SK-N-SH treated with all-trans-retinoic acid at 6 μM for 48 hours (cell line): ENCODE results near the gene CD101.

Source experiments
- ATAC-seq: fragments of 200-7000 bp; cut with Tn5 transposase; 3 replicates; pipeline ENCODE4 v1.9.1; 2020; ENCODE audit warnings: mild to moderate bottlenecking, moderate library complexity
- ARNTL ChIP-seq: fragments of 450-650 bp; formaldehyde crosslinking; IDR thresholded peaks from 2 replicates; pipeline ENCODE4 v1.5.0; 2020; ENCODE audit warnings: low read depth, mild to moderate bottlenecking, moderate library complexity, borderline replicate concordance
- BACH2 ChIP-seq: fragments of 250-450 bp; sonication (Bioruptor Pico); IDR thresholded peaks from 2 replicates; pipeline ENCODE4 v1.9.0; 2021; ENCODE audit warnings: mild to moderate bottlenecking, borderline replicate concordance
- CREB5 ChIP-seq: fragments of 250-450 bp; sonication (Bioruptor Pico); IDR thresholded peaks from 2 replicates; pipeline ENCODE4 v1.5.1; 2020; ENCODE audit warnings: low read depth, mild to moderate bottlenecking, moderate library complexity
- CSDC2 ChIP-seq: fragments of 250-450 bp; sonication (Bioruptor Pico); IDR thresholded peaks from 2 replicates; pipeline ENCODE4 v1.5.0; 2020; ENCODE audit warnings: mild to moderate bottlenecking, moderate library complexity
- CSRNP3 ChIP-seq: fragments of 250-450 bp; sonication (Bioruptor Pico); IDR thresholded peaks from 2 replicates; pipeline ENCODE4 v1.5.1; 2021; ENCODE audit warnings: mild to moderate bottlenecking, moderate library complexity
- ESRRG ChIP-seq: fragments of 250-450 bp; sonication (Bioruptor Pico); IDR thresholded peaks from 2 replicates; pipeline ENCODE4 v1.6.1; 2021; ENCODE audit warnings: mild to moderate bottlenecking
- GLIS3 ChIP-seq: fragments of 250-450 bp; sonication (Bioruptor Pico); IDR thresholded peaks from 2 replicates; pipeline ENCODE4 v1.5.0; 2020; ENCODE audit warnings: mild to moderate bottlenecking, moderate library complexity
- OSR1 ChIP-seq: fragments of 250-450 bp; sonication (Bioruptor Pico); IDR thresholded peaks from 2 replicates; pipeline ENCODE4 v1.8.0; 2022; ENCODE audit warnings: moderate library complexity, mild to moderate bottlenecking, inconsistent platforms
- PATZ1 ChIP-seq: fragments of 250-450 bp; sonication (Bioruptor Pico); IDR thresholded peaks from 2 replicates; pipeline ENCODE4 v1.8.0; 2020; ENCODE audit warnings: mild to moderate bottlenecking, moderate library complexity, borderline replicate concordance
- PPARA ChIP-seq: fragments of 250-450 bp; sonication (Bioruptor Pico); IDR thresholded peaks from 2 replicates; pipeline ENCODE4 v1.5.0; 2020; ENCODE audit warnings: mild to moderate bottlenecking, borderline replicate concordance
- RARB ChIP-seq: fragments of 250-450 bp; sonication (Bioruptor Pico); IDR thresholded peaks from 2 replicates; pipeline ENCODE4 v1.8.0; 2021; ENCODE audit warnings: mild to moderate bottlenecking, moderate library complexity
- SNAI2 ChIP-seq: fragments of 250-450 bp; sonication (Bioruptor Pico); IDR thresholded peaks from 2 replicates; pipeline ENCODE4 v1.5.0; 2020; ENCODE audit warnings: mild to moderate bottlenecking, moderate library complexity
- TCF4 ChIP-seq: fragments of 250-450 bp; sonication (Bioruptor Pico); IDR thresholded peaks from 2 replicates; pipeline ENCODE4 v1.8.0; 2021; ENCODE audit warnings: mild to moderate bottlenecking, moderate library complexity, borderline replicate concordance
- TOX ChIP-seq: fragments of 250-450 bp; sonication (Bioruptor Pico); IDR thresholded peaks from 2 replicates; pipeline ENCODE4 v1.8.0; 2021; ENCODE audit warnings: mild to moderate bottlenecking, moderate library complexity, borderline replicate concordance
- TSHZ2 ChIP-seq: fragments of 250-450 bp; sonication (Bioruptor Pico); IDR thresholded peaks from 2 replicates; pipeline ENCODE4 v1.5.0; 2020; ENCODE audit warnings: mild to moderate bottlenecking, moderate library complexity
- ZC3H10 ChIP-seq: fragments of 250-450 bp; sonication (Bioruptor Pico); IDR thresholded peaks from 2 replicates; pipeline ENCODE4 v1.5.1; 2021; ENCODE audit warnings: mild to moderate bottlenecking, moderate library complexity
- ZFP3 ChIP-seq: fragments of 250-450 bp; sonication (Bioruptor Pico); IDR thresholded peaks from 2 replicates; pipeline ENCODE4 v1.5.0; 2020; ENCODE audit warnings: mild to moderate bottlenecking, moderate library complexity
- ZFP30 ChIP-seq: fragments of 450-650 bp; formaldehyde crosslinking; IDR thresholded peaks from 2 replicates; pipeline ENCODE4 v1.5.0; 2022; ENCODE audit warnings: mild to moderate bottlenecking, moderate library complexity
- ZNF565 ChIP-seq: fragments of 450-650 bp; formaldehyde crosslinking; conservative IDR thresholded peaks from 2 replicates; pipeline ENCODE4 v1.5.0; 2020; ENCODE audit warnings: low read depth, mild to moderate bottlenecking, moderate library complexity
- ZNF70 ChIP-seq: fragments of 450-650 bp; formaldehyde crosslinking; IDR thresholded peaks from 2 replicates; pipeline ENCODE4 v1.5.0; 2020; ENCODE audit warnings: mild to moderate bottlenecking, moderate library complexity
- ZNF8 ChIP-seq: fragments of 450-650 bp; formaldehyde crosslinking; IDR thresholded peaks from 2 replicates; pipeline ENCODE4 v1.5.0; 2020; ENCODE audit warnings: mild to moderate bottlenecking, moderate library complexity

The CD101 gene

GRCh38 chr1:117051224-117052064, 49.9 kb downstream of the CD101 start:
- TF ChIP-seq TOX: no peak
- no peak for TF ChIP-seq PPARA
- no peak for TF ChIP-seq PATZ1 (CRISPR knock-in tag)
- no peak for TF ChIP-seq ZNF70
- no peak for TF ChIP-seq OSR1 (CRISPR knock-in tag)
- TF ChIP-seq TCF4 (CRISPR knock-in tag): no peak
- TF ChIP-seq ZNF8 (CRISPR knock-in tag): no peak
- TF ChIP-seq ARNTL: no peak
- TF ChIP-seq SNAI2 (CRISPR knock-in tag): no peak
- TF ChIP-seq RARB (CRISPR knock-in tag): no peak
- no peak for TF ChIP-seq CSDC2 (CRISPR knock-in tag)
- no peak for TF ChIP-seq ZC3H10 (CRISPR knock-in tag)
- no peak for TF ChIP-seq ZFP30 (CRISPR knock-in tag)
- TF ChIP-seq GLIS3 (CRISPR knock-in tag): no peak
- no peak for TF ChIP-seq ZFP3 (CRISPR knock-in tag)
- TF ChIP-seq ZNF565: no peak
- no peak for TF ChIP-seq CSRNP3 (CRISPR knock-in tag)
- TF ChIP-seq CREB5 (CRISPR knock-in tag): no peak
- TF ChIP-seq ESRRG (CRISPR knock-in tag): no peak

GRCh38 chr1:117054068-117054467, 52.5 kb downstream of the CD101 start:
- no peak for ATAC-seq

More at GRCh38 chr1:117051224-117052064, 49.9 kb downstream of the CD101 start:
- no peak for ATAC-seq

GRCh38 chr1:117058810-117059209, 57.2 kb downstream of the CD101 start:
- no peak for ATAC-seq
- TF ChIP-seq ZFP3 (CRISPR knock-in tag) (no peak), TSHZ2 (CRISPR knock-in tag) (no peak), BACH2 (CRISPR knock-in tag) (no peak), RARB (CRISPR knock-in tag) (no peak), GLIS3 (CRISPR knock-in tag) (no peak), ZNF565 (no peak), PATZ1 (CRISPR knock-in tag) (no peak), SNAI2 (CRISPR knock-in tag) (no peak), ZNF70 (no peak), CSDC2 (CRISPR knock-in tag) (no peak)

More at GRCh38 chr1:117054068-117054467, 52.5 kb downstream of the CD101 start:
- TF ChIP-seq RARB (CRISPR knock-in tag) (no peak), ZNF70 (no peak), BACH2 (CRISPR knock-in tag) (no peak), CREB5 (CRISPR knock-in tag) (no peak)
